Measurements from ENCODE around the gene WASF3.
"Not testable (repeated sequence)": the region's sequence is repeated elsewhere in the genome, so short reads cannot be mapped to it uniquely, and the experiment has no call there.

WASF3 gene

GRCh38 chr13:26590951-26591350 lies 33.5 kb downstream of the WASF3 start:
- DNase-seq, result peak; percentile 6

GRCh38 chr13:26591672-26592071 lies 34.2 kb downstream of the WASF3 start:
- no peak for DNase-seq

GRCh38 chr13:26593661-26594060 lies 36.2 kb downstream of the WASF3 start:
- no peak for DNase-seq

GRCh38 chr13:26594363-26594762 lies 36.9 kb downstream of the WASF3 start:
- no peak for DNase-seq

- DNase-seq, result no peak
Observed at GRCh38 chr13:26596458-26596857, 39.0 kb downstream of the WASF3 start.

GRCh38 chr13:26599403-26599802 lies 41.9 kb downstream of the WASF3 start:
- DNase-seq, result no peak

- DNase-seq, result no peak
Observed at GRCh38 chr13:26599860-26600259, 42.4 kb downstream of the WASF3 start.

- no peak for DNase-seq
Observed at GRCh38 chr13:26600343-26600742, 42.9 kb downstream of the WASF3 start.

- DNase-seq, result peak; percentile 74
Observed at GRCh38 chr13:26601669-26602068, 44.2 kb downstream of the WASF3 start.

GRCh38 chr13:26602783-26603182 lies 45.3 kb downstream of the WASF3 start:
- no peak for DNase-seq

- no peak for DNase-seq
Observed at GRCh38 chr13:26604784-26605545, 47.5 kb downstream of the WASF3 start.

GRCh38 chr13:26605845-26606244 lies 48.4 kb downstream of the WASF3 start:
- peak; percentile 1 for DNase-seq

GRCh38 chr13:26606631-26607030 lies 49.1 kb downstream of the WASF3 start:
- DNase-seq, result no peak

- no peak for DNase-seq
Observed at GRCh38 chr13:26614721-26615120, 57.2 kb downstream of the WASF3 start.

GRCh38 chr13:26616126-26616525 lies 58.6 kb downstream of the WASF3 start:
- DNase-seq, result no peak

- DNase-seq, result peak; percentile 26
Observed at GRCh38 chr13:26618726-26619125, 61.2 kb downstream of the WASF3 start.

- peak; percentile 6 for DNase-seq
Observed at GRCh38 chr13:26619358-26619757, 61.9 kb downstream of the WASF3 start.

- DNase-seq, result no peak
Observed at GRCh38 chr13:26621731-26622401, 64.4 kb downstream of the WASF3 start.

- no peak for DNase-seq
Observed at GRCh38 chr13:26623125-26623524, 65.6 kb downstream of the WASF3 start.

GRCh38 chr13:26624572-26624971 lies 67.1 kb downstream of the WASF3 start:
- DNase-seq, result no peak

GRCh38 chr13:26626271-26626670 lies 68.8 kb downstream of the WASF3 start:
- no peak for DNase-seq

- DNase-seq, result peak; percentile 2
Observed at GRCh38 chr13:26628706-26629105, 71.2 kb downstream of the WASF3 start.

- no peak for DNase-seq
Observed at GRCh38 chr13:26629260-26629825, 71.9 kb downstream of the WASF3 start.

GRCh38 chr13:26635634-26636033 lies 78.2 kb downstream of the WASF3 start:
- DNase-seq, result not testable (repeated sequence)

Data from OCI-M1 (cell line).